GM12872 (cell line): Measurements from ENCODE around the gene RYR3.

Experiments
- CTCF ChIP-seq: IDR thresholded peaks from 3 replicates; pipeline ENCODE4 v1.5.1; 2011; ENCODE audit warnings: low read depth, mild to moderate bottlenecking, low read length, moderate library complexity; ENCODE audit not compliant: insufficient read depth

The RYR3 gene

GRCh38 chr15:33476908-33477307 lies 166.1 kb downstream of the RYR3 start:
- TF ChIP-seq CTCF, result no peak

GRCh38 chr15:33489335-33489734 lies 178.6 kb downstream of the RYR3 start:
- no peak for TF ChIP-seq CTCF

- no peak for TF ChIP-seq CTCF
Observed at GRCh38 chr15:33490703-33491102, 179.9 kb downstream of the RYR3 start.

- TF ChIP-seq CTCF, result no peak
Observed at GRCh38 chr15:33492434-33493052, 181.8 kb downstream of the RYR3 start.

GRCh38 chr15:33494306-33494705 lies 183.5 kb downstream of the RYR3 start:
- no peak for TF ChIP-seq CTCF

- TF ChIP-seq CTCF, result no peak
Observed at GRCh38 chr15:33500432-33501195, 189.8 kb downstream of the RYR3 start.

GRCh38 chr15:33503681-33504080 lies 192.9 kb downstream of the RYR3 start:
- TF ChIP-seq CTCF, result no peak
